ENCODE measurements around the gene WTAP.
"Not testable (repeated sequence)": the region's sequence is repeated elsewhere in the genome, so short reads cannot be mapped to it uniquely, and the experiment has no call there.

WTAP gene

GRCh38 chr6:159726255-159726917 is 920 bp upstream of the WTAP start:
- Histone ChIP-seq H3K27ac (ENCODE audit: low read depth, low read length) (peak overlapping the region; percentile 99), H3K9ac (ENCODE audit: low read depth in 1 of 2, low read length in 2 of 2) (peak overlapping the region; percentile 97), H3K36me3 (ENCODE audit: control insufficient read depth in 1 of 2, insufficient read depth in 2 of 2, low read length in 2 of 2) (peaks cover 0 to 3% of the 10 kb centered on the region in 2 donors), H3K4me1 (ENCODE audit: control insufficient read depth in 1 of 2, insufficient read depth in 2 of 2, low read length in 2 of 2) (peaks cover 22 to 25% of the 10 kb centered on the region in 2 donors), H3K9me3 (ENCODE audit: control insufficient read depth in 1 of 2, low read length in 2 of 2) (no peaks in the 10 kb centered on the region), H3K27me3 (ENCODE audit: control insufficient read depth in 1 of 2, insufficient read depth in 2 of 2, low read length in 2 of 2) (no peaks in the 10 kb centered on the region), H3K4me3 (ENCODE audit: low read depth in 1 of 2, low read length in 2 of 2) (peak overlapping the region; percentile 92 to 93)

- peaks cover 22 to 25% of the 10 kb centered on the region in 2 donors for H3K4me1 ChIP-seq (ENCODE audit: control insufficient read depth in 1 of 2, insufficient read depth in 2 of 2, low read length in 2 of 2)
- no peaks in the 10 kb centered on the region for H3K27me3 ChIP-seq (ENCODE audit: control insufficient read depth in 1 of 2, insufficient read depth in 2 of 2, low read length in 2 of 2)
- H3K27ac ChIP-seq (ENCODE audit: low read depth, low read length): peak overlapping the region; percentile 99
- H3K4me3 ChIP-seq (ENCODE audit: low read depth in 1 of 2, low read length in 2 of 2): peak overlapping the region; percentile 91 to 99
- H3K9me3 ChIP-seq (ENCODE audit: control insufficient read depth in 1 of 2, low read length in 2 of 2): no peaks in the 10 kb centered on the region
- peak overlapping the region; percentile 95 to 99 for H3K9ac ChIP-seq (ENCODE audit: low read depth in 1 of 2, low read length in 2 of 2)
- peaks cover 0 to 3% of the 10 kb centered on the region in 2 donors for H3K36me3 ChIP-seq (ENCODE audit: control insufficient read depth in 1 of 2, insufficient read depth in 2 of 2, low read length in 2 of 2)
Measured at GRCh38 chr6:159727717-159728445, 575 bp downstream of the WTAP start.

GRCh38 chr6:159728531-159728964 is 1.2 kb downstream of the WTAP start:
- Histone ChIP-seq H3K4me3 (ENCODE audit: low read depth in 1 of 2, low read length in 2 of 2) (peak overlapping the region; percentile 91 to 99), H3K9me3 (ENCODE audit: control insufficient read depth in 1 of 2, low read length in 2 of 2) (no peaks in the 10 kb centered on the region), H3K36me3 (ENCODE audit: control insufficient read depth in 1 of 2, insufficient read depth in 2 of 2, low read length in 2 of 2) (no peaks in the 10 kb centered on the region), H3K4me1 (ENCODE audit: control insufficient read depth in 1 of 2, insufficient read depth in 2 of 2, low read length in 2 of 2) (peaks cover 22 to 25% of the 10 kb centered on the region in 2 donors), H3K27me3 (ENCODE audit: control insufficient read depth in 1 of 2, insufficient read depth in 2 of 2, low read length in 2 of 2) (no peaks in the 10 kb centered on the region), H3K27ac (ENCODE audit: low read depth, low read length) (no peak overlapping the region), H3K9ac (ENCODE audit: low read depth in 1 of 2, low read length in 2 of 2) (peak overlapping the region; percentile 95 to 99)

GRCh38 chr6:159729598-159730331 is 2.5 kb downstream of the WTAP start:
- no peaks in the 10 kb centered on the region for H3K27me3 ChIP-seq (ENCODE audit: control insufficient read depth in 1 of 2, insufficient read depth in 2 of 2, low read length in 2 of 2)
- H3K27ac ChIP-seq (ENCODE audit: low read depth, low read length): no peak overlapping the region
- no peaks in the 10 kb centered on the region for H3K36me3 ChIP-seq (ENCODE audit: control insufficient read depth in 1 of 2, insufficient read depth in 2 of 2, low read length in 2 of 2)
- H3K9ac ChIP-seq (ENCODE audit: low read depth in 1 of 2, low read length in 2 of 2): peak overlapping the region in 1 of 2 donors; percentile 99
- H3K4me3 ChIP-seq (ENCODE audit: low read depth in 1 of 2, low read length in 2 of 2): peak overlapping the region; percentile 42 to 99
- no peaks in the 10 kb centered on the region for H3K9me3 ChIP-seq (ENCODE audit: control insufficient read depth in 1 of 2, low read length in 2 of 2)
- peaks cover 22 to 25% of the 10 kb centered on the region in 2 donors for H3K4me1 ChIP-seq (ENCODE audit: control insufficient read depth in 1 of 2, insufficient read depth in 2 of 2, low read length in 2 of 2)

- Histone ChIP-seq H3K4me1 (ENCODE audit: control insufficient read depth in 1 of 2, insufficient read depth in 2 of 2, low read length in 2 of 2) (peaks cover 22 to 25% of the 10 kb centered on the region in 2 donors), H3K36me3 (ENCODE audit: control insufficient read depth in 1 of 2, insufficient read depth in 2 of 2, low read length in 2 of 2) (no peaks in the 10 kb centered on the region), H3K4me3 (ENCODE audit: low read depth in 1 of 2, low read length in 2 of 2) (peak overlapping the region in 1 of 2 donors; percentile 99), H3K27ac (ENCODE audit: low read depth, low read length) (no peak overlapping the region), H3K27me3 (ENCODE audit: control insufficient read depth in 1 of 2, insufficient read depth in 2 of 2, low read length in 2 of 2) (no peaks in the 10 kb centered on the region), H3K9me3 (ENCODE audit: control insufficient read depth in 1 of 2, low read length in 2 of 2) (no peaks in the 10 kb centered on the region), H3K9ac (ENCODE audit: low read depth in 1 of 2, low read length in 2 of 2) (no peak overlapping the region)
Measured at GRCh38 chr6:159730332-159730676, 3.0 kb downstream of the WTAP start.

GRCh38 chr6:159732550-159732949 is 5.2 kb downstream of the WTAP start:
- H3K9me3 ChIP-seq (ENCODE audit: control insufficient read depth in 1 of 2, low read length in 2 of 2); H3K27ac ChIP-seq (ENCODE audit: low read depth, low read length); H3K36me3 ChIP-seq (ENCODE audit: control insufficient read depth in 1 of 2, insufficient read depth in 2 of 2, low read length in 2 of 2); H3K27me3 ChIP-seq (ENCODE audit: control insufficient read depth in 1 of 2, insufficient read depth in 2 of 2, low read length in 2 of 2); H3K9ac ChIP-seq (ENCODE audit: low read depth in 1 of 2, low read length in 2 of 2); H3K4me3 ChIP-seq (ENCODE audit: low read depth in 1 of 2, low read length in 2 of 2): not testable (repeated sequence)
- H3K4me1 ChIP-seq (ENCODE audit: control insufficient read depth in 1 of 2, insufficient read depth in 2 of 2, low read length in 2 of 2): peaks cover 16 to 20% of the 10 kb centered on the region in 2 donors

GRCh38 chr6:159733395-159733794 is 6.1 kb downstream of the WTAP start:
- H3K4me3 ChIP-seq (ENCODE audit: low read depth in 1 of 2, low read length in 2 of 2); H3K27ac ChIP-seq (ENCODE audit: low read depth, low read length); H3K9ac ChIP-seq (ENCODE audit: low read depth in 1 of 2, low read length in 2 of 2); H3K27me3 ChIP-seq (ENCODE audit: control insufficient read depth in 1 of 2, insufficient read depth in 2 of 2, low read length in 2 of 2); H3K36me3 ChIP-seq (ENCODE audit: control insufficient read depth in 1 of 2, insufficient read depth in 2 of 2, low read length in 2 of 2); H3K9me3 ChIP-seq (ENCODE audit: control insufficient read depth in 1 of 2, low read length in 2 of 2): not testable (repeated sequence)
- peaks cover 16 to 25% of the 10 kb centered on the region in 2 donors for H3K4me1 ChIP-seq (ENCODE audit: control insufficient read depth in 1 of 2, insufficient read depth in 2 of 2, low read length in 2 of 2)

- Histone ChIP-seq H3K9me3 (ENCODE audit: control insufficient read depth in 1 of 2, low read length in 2 of 2) (no peaks in the 10 kb centered on the region), H3K36me3 (ENCODE audit: control insufficient read depth in 1 of 2, insufficient read depth in 2 of 2, low read length in 2 of 2) (peaks cover 13 to 16% of the 10 kb centered on the region in 2 donors), H3K9ac (ENCODE audit: low read depth in 1 of 2, low read length in 2 of 2) (no peak overlapping the region), H3K4me1 (ENCODE audit: control insufficient read depth in 1 of 2, insufficient read depth in 2 of 2, low read length in 2 of 2) (peaks cover 0 to 7% of the 10 kb centered on the region in 2 donors), H3K4me3 (ENCODE audit: low read depth in 1 of 2, low read length in 2 of 2) (no peak overlapping the region), H3K27me3 (ENCODE audit: control insufficient read depth in 1 of 2, insufficient read depth in 2 of 2, low read length in 2 of 2) (no peaks in the 10 kb centered on the region), H3K27ac (ENCODE audit: low read depth, low read length) (no peak overlapping the region)
Measured at GRCh38 chr6:159736908-159737307, 9.6 kb downstream of the WTAP start.

- no peak overlapping the region for H3K4me3 ChIP-seq (ENCODE audit: low read depth in 1 of 2, low read length in 2 of 2)
- no peak overlapping the region for H3K9ac ChIP-seq (ENCODE audit: low read depth in 1 of 2, low read length in 2 of 2)
- H3K36me3 ChIP-seq (ENCODE audit: control insufficient read depth in 1 of 2, insufficient read depth in 2 of 2, low read length in 2 of 2): peaks cover 28 to 39% of the 10 kb centered on the region in 2 donors
- no peaks in the 10 kb centered on the region for H3K9me3 ChIP-seq (ENCODE audit: control insufficient read depth in 1 of 2, low read length in 2 of 2)
- no peaks in the 10 kb centered on the region for H3K27me3 ChIP-seq (ENCODE audit: control insufficient read depth in 1 of 2, insufficient read depth in 2 of 2, low read length in 2 of 2)
- H3K27ac ChIP-seq (ENCODE audit: low read depth, low read length): no peak overlapping the region
- H3K4me1 ChIP-seq (ENCODE audit: control insufficient read depth in 1 of 2, insufficient read depth in 2 of 2, low read length in 2 of 2): peaks cover 0 to 7% of the 10 kb centered on the region in 2 donors
Measured at GRCh38 chr6:159739341-159739740, 12.0 kb downstream of the WTAP start.

- H3K4me3 ChIP-seq (ENCODE audit: low read depth in 1 of 2, low read length in 2 of 2): no peak overlapping the region
- peaks cover 48 to 67% of the 10 kb centered on the region in 2 donors for H3K36me3 ChIP-seq (ENCODE audit: control insufficient read depth in 1 of 2, insufficient read depth in 2 of 2, low read length in 2 of 2)
- H3K27ac ChIP-seq (ENCODE audit: low read depth, low read length): no peak overlapping the region
- peaks cover 0 to 7% of the 10 kb centered on the region in 2 donors for H3K4me1 ChIP-seq (ENCODE audit: control insufficient read depth in 1 of 2, insufficient read depth in 2 of 2, low read length in 2 of 2)
- no peaks in the 10 kb centered on the region for H3K27me3 ChIP-seq (ENCODE audit: control insufficient read depth in 1 of 2, insufficient read depth in 2 of 2, low read length in 2 of 2)
- no peak overlapping the region for H3K9ac ChIP-seq (ENCODE audit: low read depth in 1 of 2, low read length in 2 of 2)
- H3K9me3 ChIP-seq (ENCODE audit: control insufficient read depth in 1 of 2, low read length in 2 of 2): no peaks in the 10 kb centered on the region
Measured at GRCh38 chr6:159742165-159742564, 14.9 kb downstream of the WTAP start.
